ENCODE measurements around the gene CCDC28A.
A peak's percentile ranks its signal among the peaks of the same experiment; 100 is the strongest.

Gene CCDC28A

DNA sequence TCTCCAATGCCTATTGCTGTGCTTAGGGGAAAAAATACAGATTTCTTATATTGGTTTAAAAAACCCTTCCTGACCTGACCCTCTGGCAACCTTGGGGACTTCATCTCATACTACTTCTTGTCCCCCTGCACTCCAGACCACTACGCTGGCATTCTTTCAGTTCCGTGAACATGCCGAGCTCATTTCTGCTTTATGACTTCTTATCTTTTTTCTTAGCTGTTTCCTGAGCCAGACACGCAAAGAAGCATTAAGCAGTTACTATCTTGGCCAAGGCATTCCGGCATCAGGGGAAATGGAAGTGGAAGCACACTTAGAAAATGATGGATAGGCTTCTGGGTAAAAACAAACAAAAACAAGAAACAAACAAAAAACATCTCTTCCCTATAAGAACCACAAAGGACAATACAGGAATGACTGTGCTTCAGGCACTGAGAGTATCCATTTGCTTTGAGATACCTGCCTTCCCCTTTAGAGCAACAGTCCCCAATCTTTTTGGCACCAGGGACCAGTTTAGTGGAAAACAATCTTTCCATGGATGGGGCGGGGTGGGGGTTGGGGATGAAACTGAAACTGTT, 4.4 kb upstream of the CCDC28A start:
- no peak overlapping the region for H2BK5ac ChIP-seq (ENCODE audit: low read depth, low read length, poor library complexity)
- peaks cover 3% of the 10 kb centered on the region in 2 experiments for H3K4me1 ChIP-seq (ENCODE audit: control insufficient read depth in 1 of 2, insufficient read depth in 2 of 2, low read length in 2 of 2)
- no CpG with 5 or more reads among the region's 6 CpGs for WGBS (ENCODE audit: extremely low coverage, insufficient coverage, insufficient read length)

GRCh38 chr6:138772596-138773176, 883 bp upstream of the CCDC28A start:
- no peak overlapping the region for H4K12ac ChIP-seq (ENCODE audit: low read depth, low read length)
- no peak overlapping the region for H2BK5ac ChIP-seq (ENCODE audit: low read depth, low read length, poor library complexity)
- H3K27ac ChIP-seq (ENCODE audit: low read depth, low read length) = no peak overlapping the region
- H3K18ac ChIP-seq (ENCODE audit: low read length) = no peak overlapping the region
- H3K9me3 ChIP-seq (ENCODE audit: insufficient read depth, low read depth, low read length) = no peaks in the 10 kb centered on the region
- H3K4me3 ChIP-seq (ENCODE audit: low read depth, low read length) = no peak overlapping the region
- no peaks in the 10 kb centered on the region for H3K79me2 ChIP-seq (ENCODE audit: control insufficient read depth, insufficient read depth, low read length, poor library complexity)
- H3K27me3 ChIP-seq (ENCODE audit: insufficient read depth, low read length) = no peaks in the 10 kb centered on the region
- H3K14ac ChIP-seq (ENCODE audit: low read length) = no peak overlapping the region
- H2BK12ac ChIP-seq (ENCODE audit: low read length) = no peak overlapping the region
- H3K4me2 ChIP-seq (ENCODE audit: low read length) = peak overlapping the region; percentile 89
- peaks cover 3% of the 10 kb centered on the region in 2 experiments for H3K4me1 ChIP-seq (ENCODE audit: control insufficient read depth in 1 of 2, insufficient read depth in 2 of 2, low read length in 2 of 2)
- peaks cover 5% of the 10 kb centered on the region for H3K79me1 ChIP-seq (ENCODE audit: low read length)
- no peaks in the 10 kb centered on the region for H3K36me3 ChIP-seq (ENCODE audit: control insufficient read depth in 1 of 2, insufficient read depth in 2 of 2, low read length in 2 of 2)
- no peak for DNase-seq
- no peak overlapping the region for H4K91ac ChIP-seq (ENCODE audit: low read depth, low read length)
- H2AK5ac ChIP-seq (ENCODE audit: low read length) = no peak overlapping the region
- no peak overlapping the region for H3K23ac ChIP-seq (ENCODE audit: low read length)
- peak overlapping the region; percentile 39 for H2AFZ ChIP-seq (ENCODE audit: insufficient read depth, low read length, poor library complexity)
- no CpG with 5 or more reads among the region's 8 CpGs for WGBS (ENCODE audit: extremely low coverage, insufficient coverage, insufficient read length)
- peak overlapping the region; percentile 70 for H4K8ac ChIP-seq (ENCODE audit: low read depth, low read length)
- no peak overlapping the region for H2BK120ac ChIP-seq (ENCODE audit: insufficient read depth, low read length, poor library complexity)
- no peak overlapping the region for H3K9ac ChIP-seq (ENCODE audit: low read length)
- no peak overlapping the region for H3K4ac ChIP-seq (ENCODE audit: low read depth, low read length)

More for the DNA sequence above, 4.4 kb upstream of the CCDC28A start:
- H4K8ac ChIP-seq (ENCODE audit: low read depth, low read length) = no peak overlapping the region
- no peak overlapping the region for H3K27ac ChIP-seq (ENCODE audit: low read depth, low read length)
- peaks cover 5% of the 10 kb centered on the region for H3K79me1 ChIP-seq (ENCODE audit: low read length)
- no peak overlapping the region for H3K4me2 ChIP-seq (ENCODE audit: low read length)
- no peak overlapping the region for H3K4ac ChIP-seq (ENCODE audit: low read depth, low read length)
- no peak overlapping the region for H4K12ac ChIP-seq (ENCODE audit: low read depth, low read length)
- no peak overlapping the region for H2AFZ ChIP-seq (ENCODE audit: insufficient read depth, low read length, poor library complexity)
- DNase-seq = no peak
- no peak overlapping the region for H2BK12ac ChIP-seq (ENCODE audit: low read length)
- H4K91ac ChIP-seq (ENCODE audit: low read depth, low read length) = peak overlapping the region; percentile 5
- H3K9ac ChIP-seq (ENCODE audit: low read length) = no peak overlapping the region
- H3K4me3 ChIP-seq (ENCODE audit: low read depth, low read length) = no peak overlapping the region
- no peak overlapping the region for H3K14ac ChIP-seq (ENCODE audit: low read length)
- no peaks in the 10 kb centered on the region for H3K36me3 ChIP-seq (ENCODE audit: control insufficient read depth in 1 of 2, insufficient read depth in 2 of 2, low read length in 2 of 2)
- no peak overlapping the region for H2AK5ac ChIP-seq (ENCODE audit: low read length)
- H3K23ac ChIP-seq (ENCODE audit: low read length) = no peak overlapping the region
- H3K79me2 ChIP-seq (ENCODE audit: control insufficient read depth, insufficient read depth, low read length, poor library complexity) = no peaks in the 10 kb centered on the region
- H2BK120ac ChIP-seq (ENCODE audit: insufficient read depth, low read length, poor library complexity) = no peak overlapping the region
- no peaks in the 10 kb centered on the region for H3K9me3 ChIP-seq (ENCODE audit: insufficient read depth, low read depth, low read length)
- H3K18ac ChIP-seq (ENCODE audit: low read length) = no peak overlapping the region
- H3K27me3 ChIP-seq (ENCODE audit: insufficient read depth, low read length) = no peaks in the 10 kb centered on the region

GRCh38 chr6:138774370-138774769, 801 bp downstream of the CCDC28A start:
- H3K27ac ChIP-seq (ENCODE audit: low read depth, low read length) = no peak overlapping the region
- no peaks in the 10 kb centered on the region for H3K27me3 ChIP-seq (ENCODE audit: insufficient read depth, low read length)
- H4K91ac ChIP-seq (ENCODE audit: low read depth, low read length) = no peak overlapping the region
- no peak overlapping the region for H2BK12ac ChIP-seq (ENCODE audit: low read length)
- no peak overlapping the region for H2AFZ ChIP-seq (ENCODE audit: insufficient read depth, low read length, poor library complexity)
- H3K23ac ChIP-seq (ENCODE audit: low read length) = no peak overlapping the region
- H4K12ac ChIP-seq (ENCODE audit: low read depth, low read length) = no peak overlapping the region
- H4K8ac ChIP-seq (ENCODE audit: low read depth, low read length) = no peak overlapping the region
- no peak overlapping the region for H3K14ac ChIP-seq (ENCODE audit: low read length)
- H3K4ac ChIP-seq (ENCODE audit: low read depth, low read length) = no peak overlapping the region
- no peaks in the 10 kb centered on the region for H3K36me3 ChIP-seq (ENCODE audit: control insufficient read depth in 1 of 2, insufficient read depth in 2 of 2, low read length in 2 of 2)
- H2BK120ac ChIP-seq (ENCODE audit: insufficient read depth, low read length, poor library complexity) = no peak overlapping the region
- no peaks in the 10 kb centered on the region for H3K79me2 ChIP-seq (ENCODE audit: control insufficient read depth, insufficient read depth, low read length, poor library complexity)
- no peak overlapping the region for H3K9ac ChIP-seq (ENCODE audit: low read length)
- no peak overlapping the region for H2BK5ac ChIP-seq (ENCODE audit: low read depth, low read length, poor library complexity)
- H3K79me1 ChIP-seq (ENCODE audit: low read length) = peaks cover 5% of the 10 kb centered on the region
- H3K18ac ChIP-seq (ENCODE audit: low read length) = no peak overlapping the region
- no peak overlapping the region for H2AK5ac ChIP-seq (ENCODE audit: low read length)
- no peak for DNase-seq
- no peak overlapping the region for H3K4me3 ChIP-seq (ENCODE audit: low read depth, low read length)
- WGBS (ENCODE audit: extremely low coverage, insufficient coverage, insufficient read length) = no CpG with 5 or more reads among the region's 3 CpGs
- H3K9me3 ChIP-seq (ENCODE audit: insufficient read depth, low read depth, low read length) = no peaks in the 10 kb centered on the region
- H3K4me1 ChIP-seq (ENCODE audit: control insufficient read depth in 1 of 2, insufficient read depth in 2 of 2, low read length in 2 of 2) = peaks cover 3% of the 10 kb centered on the region in 2 experiments
- peak overlapping the region; percentile 83 for H3K4me2 ChIP-seq (ENCODE audit: low read length)

DNA sequence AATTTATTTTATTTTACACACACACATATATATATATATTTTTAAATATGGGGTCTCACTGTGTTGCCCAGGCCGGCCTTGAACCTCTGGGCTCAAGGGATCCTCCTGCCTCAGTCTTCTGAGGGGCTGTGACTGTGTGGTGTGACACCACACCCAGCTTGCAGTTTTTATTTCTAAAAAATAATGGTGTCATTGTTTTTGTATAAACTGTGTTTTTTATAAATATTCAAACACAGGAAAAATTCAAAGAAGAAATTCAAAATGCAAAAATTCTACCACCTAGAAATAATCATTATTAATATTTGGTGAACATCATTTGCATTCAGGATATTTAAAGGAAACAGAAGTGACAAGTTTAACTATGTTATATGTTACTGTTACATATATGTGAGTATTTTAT, 3.1 kb downstream of the CCDC28A start:
- WGBS (ENCODE audit: extremely low coverage, insufficient coverage, insufficient read length) = no CpG with 5 or more reads among the region's 1 CpG
- H3K27me3 ChIP-seq (ENCODE audit: insufficient read depth, low read length) = no peaks in the 10 kb centered on the region
- no peak overlapping the region for H3K4me3 ChIP-seq (ENCODE audit: low read depth, low read length)
- no peak for DNase-seq
- no peak overlapping the region for H3K18ac ChIP-seq (ENCODE audit: low read length)
- H3K14ac ChIP-seq (ENCODE audit: low read length) = no peak overlapping the region
- peaks cover 0 to 1% of the 10 kb centered on the region in 2 experiments for H3K36me3 ChIP-seq (ENCODE audit: control insufficient read depth in 1 of 2, insufficient read depth in 2 of 2, low read length in 2 of 2)
- no peaks in the 10 kb centered on the region for H3K9me3 ChIP-seq (ENCODE audit: insufficient read depth, low read depth, low read length)
- no peak overlapping the region for H2AK5ac ChIP-seq (ENCODE audit: low read length)
- no peak overlapping the region for H3K9ac ChIP-seq (ENCODE audit: low read length)
- H4K12ac ChIP-seq (ENCODE audit: low read depth, low read length) = no peak overlapping the region
- no peak overlapping the region for H4K8ac ChIP-seq (ENCODE audit: low read depth, low read length)
- no peak overlapping the region for H3K4ac ChIP-seq (ENCODE audit: low read depth, low read length)
- no peak overlapping the region for H3K27ac ChIP-seq (ENCODE audit: low read depth, low read length)
- H2AFZ ChIP-seq (ENCODE audit: insufficient read depth, low read length, poor library complexity) = no peak overlapping the region
- H2BK12ac ChIP-seq (ENCODE audit: low read length) = no peak overlapping the region
- H2BK120ac ChIP-seq (ENCODE audit: insufficient read depth, low read length, poor library complexity) = no peak overlapping the region
- H2BK5ac ChIP-seq (ENCODE audit: low read depth, low read length, poor library complexity) = no peak overlapping the region
- H3K4me2 ChIP-seq (ENCODE audit: low read length) = no peak overlapping the region
- peaks cover 3% of the 10 kb centered on the region in 2 experiments for H3K4me1 ChIP-seq (ENCODE audit: control insufficient read depth in 1 of 2, insufficient read depth in 2 of 2, low read length in 2 of 2)
- peaks cover 5% of the 10 kb centered on the region for H3K79me1 ChIP-seq (ENCODE audit: low read length)
- H4K91ac ChIP-seq (ENCODE audit: low read depth, low read length) = no peak overlapping the region
- no peaks in the 10 kb centered on the region for H3K79me2 ChIP-seq (ENCODE audit: control insufficient read depth, insufficient read depth, low read length, poor library complexity)
- no peak overlapping the region for H3K23ac ChIP-seq (ENCODE audit: low read length)

Measured in trophoblast cell (in vitro differentiated cells and primary cell).